Measurements from ENCODE around the gene CAMK1. TPM values are rescaled to one million over a fixed set of nuclear protein-coding genes. Genes with fewer than 3 reads are reported as not detected.

The CAMK1 gene
- total RNA-seq, 1 donor from 2014 or later: 17.1 TPM

GRCh38 chr3:9792405-9793160 lies 22.8 kb upstream of the CAMK1 start, which contains the start of the genes ARPC4 and TADA3:
Gene ARPC4 (plus strand): TSS chr3:9793082. CDS start chr3:9793122, 40 bp downstream.
Gene TADA3 (minus strand): TSS chr3:9792473. CDS start chr3:9791466, 1,007 bp downstream.
- Mint-ChIP-seq H3K4me3 (ENCODE audit: low read depth) (peak within 1 kb of the TSS; percentile 95), H3K9me3 (ENCODE audit: low read depth) (no peaks in the 10 kb centered on the region), H3K27ac (peak within 1 kb of the TSS; percentile 100), H3K27me3 (no peaks in the 10 kb centered on the region), H3K4me1 (ENCODE audit: low read depth) (peaks cover 16% of the 10 kb centered on the region), H3K36me3 (ENCODE audit: insufficient read depth) (peaks cover 22% of the 10 kb centered on the region)
- peak; percentile 75 for DNase-seq (ENCODE audit: low spot score, unreplicated experiment)
- TF ChIP-seq, protein P1, sequence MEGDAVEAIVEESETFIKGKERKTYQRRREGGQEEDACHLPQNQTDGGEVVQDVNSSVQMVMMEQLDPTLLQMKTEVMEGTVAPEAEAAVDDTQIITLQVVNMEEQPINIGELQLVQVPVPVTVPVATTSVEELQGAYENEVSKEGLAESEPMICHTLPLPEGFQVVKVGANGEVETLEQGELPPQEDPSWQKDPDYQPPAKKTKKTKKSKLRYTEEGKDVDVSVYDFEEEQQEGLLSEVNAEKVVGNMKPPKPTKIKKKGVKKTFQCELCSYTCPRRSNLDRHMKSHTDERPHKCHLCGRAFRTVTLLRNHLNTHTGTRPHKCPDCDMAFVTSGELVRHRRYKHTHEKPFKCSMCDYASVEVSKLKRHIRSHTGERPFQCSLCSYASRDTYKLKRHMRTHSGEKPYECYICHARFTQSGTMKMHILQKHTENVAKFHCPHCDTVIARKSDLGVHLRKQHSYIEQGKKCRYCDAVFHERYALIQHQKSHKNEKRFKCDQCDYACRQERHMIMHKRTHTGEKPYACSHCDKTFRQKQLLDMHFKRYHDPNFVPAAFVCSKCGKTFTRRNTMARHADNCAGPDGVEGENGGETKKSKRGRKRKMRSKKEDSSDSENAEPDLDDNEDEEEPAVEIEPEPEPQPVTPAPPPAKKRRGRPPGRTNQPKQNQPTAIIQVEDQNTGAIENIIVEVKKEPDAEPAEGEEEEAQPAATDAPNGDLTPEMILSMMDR (IDR thresholded peaks at IDR 0.05; ENCODE audit: unreplicated experiment): peak; percentile 13

- TF ChIP-seq, protein P1 (IDR thresholded peaks at IDR 0.05; ENCODE audit: unreplicated experiment): no peak
- H3K36me3 Mint-ChIP-seq (ENCODE audit: insufficient read depth): peaks cover 25% of the 10 kb centered on the region
- peak overlapping the region; percentile 100 for H3K27ac Mint-ChIP-seq
- H3K4me3 Mint-ChIP-seq (ENCODE audit: low read depth): peak overlapping the region; percentile 95
- peaks cover 16% of the 10 kb centered on the region for H3K4me1 Mint-ChIP-seq (ENCODE audit: low read depth)
- DNase-seq (ENCODE audit: low spot score, unreplicated experiment): no peak
- no peaks in the 10 kb centered on the region for H3K27me3 Mint-ChIP-seq
- H3K9me3 Mint-ChIP-seq (ENCODE audit: low read depth): no peaks in the 10 kb centered on the region
Observed at GRCh38 chr3:9791790-9792404, 22.1 kb upstream of the CAMK1 start.

- H3K27ac Mint-ChIP-seq: no peak overlapping the region
- no peak for DNase-seq (ENCODE audit: low spot score, unreplicated experiment)
- H3K4me3 Mint-ChIP-seq (ENCODE audit: low read depth): peak overlapping the region; percentile 95
- H3K4me1 Mint-ChIP-seq (ENCODE audit: low read depth): peaks cover 16% of the 10 kb centered on the region
- peaks cover 31% of the 10 kb centered on the region for H3K36me3 Mint-ChIP-seq (ENCODE audit: insufficient read depth)
- no peaks in the 10 kb centered on the region for H3K27me3 Mint-ChIP-seq
- TF ChIP-seq, protein P1 (IDR thresholded peaks at IDR 0.05; ENCODE audit: unreplicated experiment): no peak
- H3K9me3 Mint-ChIP-seq (ENCODE audit: low read depth): no peaks in the 10 kb centered on the region
Observed at GRCh38 chr3:9791127-9791526, 21.4 kb upstream of the CAMK1 start.

DNA sequence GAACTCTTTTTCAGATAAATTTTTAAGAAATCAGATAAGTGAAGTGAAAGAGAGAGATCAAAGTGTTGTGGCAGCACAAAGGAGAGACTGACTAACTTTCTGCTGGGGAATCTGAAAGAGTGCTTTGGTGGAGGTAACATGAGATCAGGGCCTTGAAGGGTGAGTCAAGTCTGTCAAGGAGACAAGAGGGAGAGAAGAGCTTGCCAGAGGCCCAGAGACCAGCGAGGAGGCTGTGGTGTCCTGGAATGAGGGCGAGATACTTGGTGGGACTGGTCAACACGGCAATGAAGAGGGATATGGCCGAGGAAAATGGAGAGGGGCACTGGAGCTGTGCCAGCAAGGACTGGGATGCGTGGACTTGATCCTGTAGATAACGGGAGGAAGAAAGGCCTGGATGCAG lies 18.0 kb upstream of the CAMK1 start:
- no peak for DNase-seq (ENCODE audit: low spot score, unreplicated experiment)
- Mint-ChIP-seq H3K36me3 (ENCODE audit: insufficient read depth) (peaks cover 33% of the 10 kb centered on the region), H3K27me3 (no peaks in the 10 kb centered on the region), H3K27ac (peak overlapping the region; percentile 33), H3K4me1 (ENCODE audit: low read depth) (peaks cover 4% of the 10 kb centered on the region), H3K9me3 (ENCODE audit: low read depth) (no peaks in the 10 kb centered on the region), H3K4me3 (ENCODE audit: low read depth) (no peak overlapping the region)
- TF ChIP-seq, protein P1 (IDR thresholded peaks at IDR 0.05; ENCODE audit: unreplicated experiment): no peak

DNA sequence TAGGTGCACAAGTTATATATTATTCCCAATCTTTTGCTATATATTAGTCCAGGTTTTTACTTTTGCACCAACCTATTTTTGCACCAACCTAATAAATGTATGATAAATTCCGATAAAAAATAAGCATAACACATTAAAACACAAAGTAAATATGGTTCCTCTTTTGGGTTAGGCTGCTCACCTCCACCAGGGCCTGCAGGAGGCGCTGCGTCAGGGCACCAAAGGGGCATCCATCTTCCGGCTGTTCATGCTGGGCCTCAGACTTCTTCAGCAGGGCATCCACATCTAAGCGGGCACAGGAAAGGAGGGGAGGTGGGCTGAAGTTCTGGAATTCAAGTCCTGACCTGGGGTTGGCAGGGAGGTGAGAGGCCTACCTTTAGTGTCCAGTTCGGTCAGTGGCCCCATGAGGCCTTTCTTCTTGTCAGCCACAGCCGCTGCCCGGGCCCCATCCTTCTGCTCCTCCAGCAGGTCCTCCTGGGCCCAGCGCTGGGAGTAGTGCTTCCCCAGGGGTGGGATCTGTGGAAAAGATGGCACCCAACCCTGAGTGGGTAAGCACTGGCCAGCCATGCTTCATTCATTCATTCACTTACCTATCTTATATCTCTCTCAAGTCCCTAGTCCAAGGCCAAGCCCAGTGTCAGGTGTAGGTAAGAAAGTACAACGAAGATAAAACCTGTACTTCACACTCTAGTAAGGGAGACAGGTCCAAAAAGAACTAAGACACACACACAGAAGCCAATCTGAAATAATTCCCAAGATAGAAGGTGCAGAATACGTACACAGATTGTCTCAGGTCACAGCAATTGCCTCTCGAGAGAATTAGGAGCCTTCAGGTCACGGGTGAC lies 17.3 kb upstream of the CAMK1 start:
- TF ChIP-seq, protein P1 (IDR thresholded peaks at IDR 0.05; ENCODE audit: unreplicated experiment): peak; percentile 49
- peaks cover 33% of the 10 kb centered on the region for H3K36me3 Mint-ChIP-seq (ENCODE audit: insufficient read depth)
- H3K9me3 Mint-ChIP-seq (ENCODE audit: low read depth): no peaks in the 10 kb centered on the region
- H3K4me3 Mint-ChIP-seq (ENCODE audit: low read depth): no peak overlapping the region
- no peak overlapping the region for H3K27ac Mint-ChIP-seq
- H3K4me1 Mint-ChIP-seq (ENCODE audit: low read depth): peaks cover 4% of the 10 kb centered on the region
- DNase-seq (ENCODE audit: low spot score, unreplicated experiment): no peak
- no peaks in the 10 kb centered on the region for H3K27me3 Mint-ChIP-seq
